ENCODE measurements around the gene PCLAF. TPM values are rescaled to one million over a fixed set of nuclear protein-coding genes. Genes with fewer than 3 reads are reported as not detected.

The PCLAF gene
- total and polyA plus RNA-seq, 2 of the 8 experiments (the other 6 are each of a cell fraction or from before 2014, with no cell fraction given): 76.2 to 124 TPM

GRCh38 chr15:64425221-64425620 lies 44.0 kb upstream of the PCLAF start (continued):
- no peak for TF ChIP-seq POLR2A (IDR thresholded peaks at IDR 0.05; ENCODE audit: control extremely low read depth in 1 of 2, low read depth in 2 of 2, low read length in 2 of 2)
- TF ChIP-seq CHD7 (IDR thresholded peaks at IDR 0.05; ENCODE audit: insufficient replicate concordance, low read length): no peak
- no peak for TF ChIP-seq TCF12 (IDR thresholded peaks at IDR 0.05; ENCODE audit: low read depth, low read length)
- TF ChIP-seq ASH2L (IDR thresholded peaks at IDR 0.05; ENCODE audit: low read length): no peak
- no peak for TF ChIP-seq KDM5A (IDR thresholded peaks at IDR 0.05; ENCODE audit: low read length)
- no peak for TF ChIP-seq FOSL1 (IDR thresholded peaks at IDR 0.05; ENCODE audit: insufficient read depth, low read depth, low read length)
- TF ChIP-seq HDAC6 (IDR thresholded peaks at IDR 0.05; ENCODE audit: low read depth, low read length): no peak

Data from H1 (cell line).